AG04450 (cell line): ENCODE results near the gene FGF1. TPM values are rescaled to one million over a fixed set of nuclear protein-coding genes. Genes with fewer than 3 reads are reported as not detected.

Experiments used
- CTCF ChIA-PET: fragments of 300-600, 350-600 bp; formaldehyde crosslinking; extraction: SDS; loops from one replicate; lab custom pipeline; 2022; ENCODE audit warnings: antibody characterized with exemption, inconsistent platforms; lab: Charles Lee
- POLR2A ChIA-PET: fragments of 350-600 bp; formaldehyde crosslinking; extraction: SDS; loops from one replicate; lab custom pipeline; 2021; ENCODE audit warnings: antibody characterized with exemption, inconsistent platforms; lab: Yijun Ruan, JAX
- DNase-seq: peaks from one replicate; pipeline ENCODE4 v3.0.0-alpha.2; 2011; ENCODE audit warnings: low read depth, low spot score
- H3K27ac ChIP-seq: one replicate; pipeline ENCODE4 v1.5.1; 2012; ENCODE audit warnings: low read depth, low read length, control low read depth
- H3K27me3 ChIP-seq: one replicate; pipeline ENCODE4 v1.6.0; 2012; ENCODE audit warnings: low read length; ENCODE audit not compliant: control insufficient read depth, insufficient read depth
- H3K4me3 ChIP-seq: 2 replicates; pipeline ENCODE4 v1.5.1; 2011; ENCODE audit warnings: mild to moderate bottlenecking, low read depth, low read length, control low read depth
- H3K9me3 ChIP-seq: 2 replicates; pipeline ENCODE4 v1.5.1; 2012; ENCODE audit warnings: low read length; ENCODE audit not compliant: control insufficient read depth, insufficient read depth
- CTCF ChIP-seq: IDR thresholded peaks from 2 replicates; pipeline ENCODE4 v1.5.1; 2011; ENCODE audit warnings: low read depth, low read length, control low read depth, inconsistent platforms
- polyA plus RNA-seq: library from polyadenylated mRNA; depleted of rRNA; stranded (reverse); fragments of >200 nt; gene quantifications from 2 replicates; pipeline ENCODE4 v1.2.3, GENCODE V29; 2011

Gene FGF1
- polyA plus RNA-seq, 1 experiment: 5.9 TPM

- Histone ChIP-seq H3K27ac (no peak overlapping the region), H3K9me3 (no peaks in the 10 kb centered on the region), H3K4me3 (no peak overlapping the region), H3K27me3 (no peaks in the 10 kb centered on the region)
- no peak for DNase-seq
- no peak for TF ChIP-seq CTCF
- ChIA-PET POLR2A (no interaction called here), CTCF (interaction anchor here (1.3 to 14.4 kb wide), 3 partner anchors 8 to 161 kb away, joined by 4 to 1004 read pairs (median 68); no protein-coding TSS in a partner anchor)
These were observed 38.9 kb upstream of the FGF1 start for GRCh38 chr5:142724821-142725220.

DNA sequence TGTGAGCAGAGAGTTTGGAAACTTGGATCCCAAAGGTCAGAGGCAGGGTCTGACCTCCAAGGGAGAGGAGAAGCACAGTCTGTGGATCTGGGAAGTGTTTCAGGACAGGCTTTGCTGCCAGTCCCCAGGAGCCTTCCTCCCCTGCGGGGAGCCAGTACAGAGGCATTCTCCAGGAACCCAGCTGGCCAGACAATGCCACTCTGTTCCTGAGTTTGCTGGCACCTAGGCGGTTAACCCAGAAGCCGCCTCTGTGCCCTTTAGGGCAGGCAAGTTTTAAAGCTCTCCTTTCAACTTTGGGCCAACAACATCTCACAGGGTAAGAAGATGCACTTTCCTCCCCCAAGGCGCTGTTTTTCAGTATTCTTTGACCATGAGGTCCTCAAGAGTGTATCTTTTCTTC is 37.0 kb upstream of the FGF1 start:
- Histone ChIP-seq H3K27ac (no peak overlapping the region), H3K4me3 (no peak overlapping the region), H3K27me3 (no peaks in the 10 kb centered on the region), H3K9me3 (no peaks in the 10 kb centered on the region)
- no peak for TF ChIP-seq CTCF
- CTCF ChIA-PET: interaction anchor here (5.1 to 14.4 kb wide), 2 partner anchors 10 to 163 kb away, joined by 68 to 1004 read pairs; no protein-coding TSS in a partner anchor
- no peak for DNase-seq
- POLR2A ChIA-PET: no interaction called here

DNA sequence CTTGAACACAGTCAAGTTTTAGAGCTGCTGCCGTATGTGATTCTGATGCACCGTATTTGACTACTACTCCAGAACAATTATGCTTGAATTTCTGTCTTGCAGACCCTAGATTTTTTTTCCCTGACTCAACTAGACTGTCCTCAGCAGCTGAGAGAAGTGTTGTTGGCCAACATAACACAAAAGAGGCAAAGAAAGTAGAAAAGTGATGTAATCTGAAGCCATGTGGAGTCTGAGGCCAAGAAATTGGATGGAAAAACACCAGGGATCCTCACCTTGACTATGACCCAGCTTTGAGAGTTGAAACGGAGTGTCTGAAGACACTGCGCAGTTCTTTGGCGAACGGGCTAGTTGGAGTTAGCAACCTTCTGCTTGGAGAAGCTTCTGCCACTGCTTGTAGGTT is 36.3 kb upstream of the FGF1 start:
- TF ChIP-seq CTCF: no peak
- no peak overlapping the region for H3K27ac ChIP-seq
- no peaks in the 10 kb centered on the region for H3K27me3 ChIP-seq
- POLR2A ChIA-PET: no interaction called here
- no peaks in the 10 kb centered on the region for H3K9me3 ChIP-seq
- no peak for DNase-seq
- no peak overlapping the region for H3K4me3 ChIP-seq
- CTCF ChIA-PET: interaction anchor here (1.1 to 14.4 kb wide), 3 partner anchors 9 to 164 kb away, joined by 4 to 1004 read pairs (median 68); no protein-coding TSS in a partner anchor

DNA sequence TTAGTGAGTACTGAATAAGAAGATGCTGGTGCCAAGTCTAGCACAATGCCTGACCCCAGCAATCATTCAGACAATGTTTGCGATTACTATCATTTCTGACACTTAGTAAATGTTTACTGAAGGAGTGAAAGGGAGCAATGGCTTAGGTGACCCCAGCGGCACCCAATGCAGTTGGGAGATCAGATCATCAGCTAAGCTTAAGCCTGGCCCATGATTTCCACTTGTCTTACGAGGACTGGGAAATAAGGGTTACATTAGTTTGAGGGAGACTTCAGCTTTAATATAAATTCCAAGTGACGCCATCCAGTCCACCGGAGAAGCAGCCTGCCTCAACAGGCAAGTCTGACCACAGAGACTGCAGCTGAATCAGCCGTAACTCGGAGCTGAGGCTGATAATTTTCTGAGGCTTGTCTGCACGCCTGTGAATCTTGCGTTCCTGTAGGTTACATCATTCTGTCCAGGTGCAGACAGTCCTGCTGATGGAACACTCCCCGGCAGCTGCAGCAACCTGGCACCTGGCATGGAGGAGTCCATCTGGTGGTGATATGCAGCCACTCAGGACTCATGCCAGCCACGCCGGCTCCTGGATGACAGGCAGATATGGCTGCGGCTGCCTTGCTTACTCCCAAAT is 34.9 kb upstream of the FGF1 start:
- no peaks in the 10 kb centered on the region for H3K9me3 ChIP-seq
- ChIA-PET CTCF (interaction anchor here (1.0 to 14.4 kb wide), 3 partner anchors 7 to 166 kb away, joined by 3 to 1004 read pairs (median 68); no protein-coding TSS in a partner anchor), POLR2A (no interaction called here)
- no peak overlapping the region for H3K4me3 ChIP-seq
- H3K27me3 ChIP-seq: no peaks in the 10 kb centered on the region
- H3K27ac ChIP-seq: no peak overlapping the region
- DNase-seq: no peak
- no peak for TF ChIP-seq CTCF

GRCh38 chr5:142719836-142720370 is 34.0 kb upstream of the FGF1 start:
- POLR2A ChIA-PET: no interaction called here
- TF ChIP-seq CTCF: no peak
- H3K27ac ChIP-seq: no peak overlapping the region
- CTCF ChIA-PET: interaction anchor here (0.6 to 14.4 kb wide), 5 partner anchors 49 to 166 kb away, joined by 3 to 1004 read pairs (median 3); no protein-coding TSS in a partner anchor
- H3K9me3 ChIP-seq: no peaks in the 10 kb centered on the region
- H3K27me3 ChIP-seq: no peaks in the 10 kb centered on the region
- no peak for DNase-seq
- H3K4me3 ChIP-seq: no peak overlapping the region
